NT2/D1 (cell line): ENCODE measurements around the gene SYPL1.

ENCODE experiments used
- DNase-seq: peaks from one replicate; pipeline ENCODE4 v3.0.0-alpha.2; 2011; ENCODE audit warnings: low read depth, low spot score
- H3K27me3 ChIP-seq: 2 replicates; pipeline ENCODE4 v1.6.0; 2011; ENCODE audit warnings: mild to moderate bottlenecking; ENCODE audit not compliant: insufficient read length, insufficient read depth
- H3K36me3 ChIP-seq: 2 replicates; pipeline ENCODE4 v1.6.1; 2011; ENCODE audit warnings: mild to moderate bottlenecking, low read length, mixed read lengths; ENCODE audit not compliant: insufficient read depth, insufficient read length
- H3K4me1 ChIP-seq: 2 replicates; pipeline ENCODE4 v1.5.1; 2011; ENCODE audit not compliant: insufficient read depth, insufficient read length
- H3K4me3 ChIP-seq: 2 replicates; pipeline ENCODE4 v1.5.1; 2011; ENCODE audit warnings: low read depth; ENCODE audit not compliant: insufficient read length
- H3K9ac ChIP-seq: 2 replicates; pipeline ENCODE4 v1.6.0; 2011; ENCODE audit warnings: low read depth; ENCODE audit not compliant: insufficient read length
- H3K9me3 ChIP-seq: 2 replicates; pipeline ENCODE4 v1.5.1; 2011; ENCODE audit warnings: mild to moderate bottlenecking, low read length; ENCODE audit not compliant: insufficient read depth
- SUZ12 ChIP-seq: IDR thresholded peaks from 2 replicates; pipeline ENCODE4 v1.6.1; 2011; ENCODE audit not compliant: insufficient read length, insufficient read depth; ENCODE audit errors: extremely low read depth
- YY1 ChIP-seq: IDR thresholded peaks from 2 replicates; pipeline ENCODE4 v1.6.1; 2011; ENCODE audit not compliant: insufficient read length, insufficient read depth
- ZNF274 ChIP-seq: IDR thresholded peaks from 2 replicates; pipeline ENCODE4 v1.6.1; 2011; ENCODE audit warnings: mild to moderate bottlenecking, low read depth, low read length

Gene SYPL1

GRCh38 chr7:106068986-106069385 is 43.1 kb downstream of the SYPL1 start:
- H3K27me3 ChIP-seq = no peaks in the 10 kb centered on the region
- H3K4me1 ChIP-seq = peaks cover 12% of the 10 kb centered on the region
- H3K9ac ChIP-seq = no peak overlapping the region
- H3K4me3 ChIP-seq = no peak overlapping the region
- no peak for TF ChIP-seq ZNF274
- TF ChIP-seq YY1 = no peak
- TF ChIP-seq SUZ12 = no peak
- no peaks in the 10 kb centered on the region for H3K36me3 ChIP-seq
- no peaks in the 10 kb centered on the region for H3K9me3 ChIP-seq
- no peak for DNase-seq

- H3K9me3 ChIP-seq = no peaks in the 10 kb centered on the region
- H3K36me3 ChIP-seq = no peaks in the 10 kb centered on the region
- no peak overlapping the region for H3K9ac ChIP-seq
- DNase-seq = no peak
- no peak overlapping the region for H3K4me3 ChIP-seq
- H3K4me1 ChIP-seq = peaks cover 12% of the 10 kb centered on the region
- TF ChIP-seq SUZ12 = no peak
- TF ChIP-seq YY1 = no peak
- TF ChIP-seq ZNF274 = no peak
- no peaks in the 10 kb centered on the region for H3K27me3 ChIP-seq
Measured at GRCh38 chr7:106068538-106068961, 43.6 kb downstream of the SYPL1 start.

- Histone ChIP-seq H3K27me3 (no peaks in the 10 kb centered on the region), H3K4me1 (peaks cover 12% of the 10 kb centered on the region), H3K9me3 (no peaks in the 10 kb centered on the region), H3K9ac (no peak overlapping the region), H3K36me3 (no peaks in the 10 kb centered on the region), H3K4me3 (no peak overlapping the region)
- DNase-seq = no peak
- TF ChIP-seq ZNF274 (no peak), YY1 (no peak), SUZ12 (no peak)
Measured at GRCh38 chr7:106067678-106068077, 44.4 kb downstream of the SYPL1 start.

- Histone ChIP-seq H3K9ac (peak overlapping the region; percentile 39), H3K36me3 (no peaks in the 10 kb centered on the region), H3K4me3 (no peak overlapping the region), H3K27me3 (no peaks in the 10 kb centered on the region), H3K4me1 (peaks cover 11% of the 10 kb centered on the region), H3K9me3 (no peaks in the 10 kb centered on the region; the same call in 1 of the 2 replicates)
- no peak for DNase-seq
- no peak for TF ChIP-seq SUZ12
- TF ChIP-seq YY1 = no peak
- no peak for TF ChIP-seq ZNF274
Measured at GRCh38 chr7:106065575-106066500, 46.3 kb downstream of the SYPL1 start.

- H3K4me3 ChIP-seq = no peak overlapping the region
- no peak for DNase-seq
- no peaks in the 10 kb centered on the region for H3K27me3 ChIP-seq
- H3K9me3 ChIP-seq = no peaks in the 10 kb centered on the region; the same call in 1 of the 2 replicates
- H3K9ac ChIP-seq = peak overlapping the region; percentile 39
- no peaks in the 10 kb centered on the region for H3K36me3 ChIP-seq
- TF ChIP-seq SUZ12 (no peak), YY1 (no peak), ZNF274 (no peak)
- peaks cover 11% of the 10 kb centered on the region for H3K4me1 ChIP-seq
Measured at GRCh38 chr7:106064771-106065574, 47.1 kb downstream of the SYPL1 start.

GRCh38 chr7:106064316-106064715 is 47.8 kb downstream of the SYPL1 start:
- no peak overlapping the region for H3K9ac ChIP-seq

GRCh38 chr7:106063692-106064091 is 48.4 kb downstream of the SYPL1 start:
- no peaks in the 10 kb centered on the region; the same call in 1 of the 2 replicates for H3K9me3 ChIP-seq
- no peak overlapping the region for H3K9ac ChIP-seq
- no peak for DNase-seq
- H3K27me3 ChIP-seq = no peaks in the 10 kb centered on the region
- H3K4me3 ChIP-seq = no peak overlapping the region
- H3K4me1 ChIP-seq = peaks cover 11% of the 10 kb centered on the region
- TF ChIP-seq SUZ12 (no peak), YY1 (no peak), ZNF274 (no peak)
- H3K36me3 ChIP-seq = no peaks in the 10 kb centered on the region

More at GRCh38 chr7:106064316-106064715, 47.8 kb downstream of the SYPL1 start:
- Histone ChIP-seq H3K4me3 (no peak overlapping the region), H3K27me3 (no peaks in the 10 kb centered on the region), H3K36me3 (no peaks in the 10 kb centered on the region), H3K9me3 (no peaks in the 10 kb centered on the region; the same call in 1 of the 2 replicates), H3K4me1 (peaks cover 11% of the 10 kb centered on the region)
- TF ChIP-seq ZNF274 (no peak), SUZ12 (no peak), YY1 (no peak)
- no peak for DNase-seq
